ENCODE results near the gene SLX4IP. TPM values are rescaled to one million over a fixed set of nuclear protein-coding genes. Genes with fewer than 3 reads are reported as not detected.

Gene SLX4IP
- total RNA-seq, 1 donor from 2014 or later, result 6.8 TPM

DNA sequence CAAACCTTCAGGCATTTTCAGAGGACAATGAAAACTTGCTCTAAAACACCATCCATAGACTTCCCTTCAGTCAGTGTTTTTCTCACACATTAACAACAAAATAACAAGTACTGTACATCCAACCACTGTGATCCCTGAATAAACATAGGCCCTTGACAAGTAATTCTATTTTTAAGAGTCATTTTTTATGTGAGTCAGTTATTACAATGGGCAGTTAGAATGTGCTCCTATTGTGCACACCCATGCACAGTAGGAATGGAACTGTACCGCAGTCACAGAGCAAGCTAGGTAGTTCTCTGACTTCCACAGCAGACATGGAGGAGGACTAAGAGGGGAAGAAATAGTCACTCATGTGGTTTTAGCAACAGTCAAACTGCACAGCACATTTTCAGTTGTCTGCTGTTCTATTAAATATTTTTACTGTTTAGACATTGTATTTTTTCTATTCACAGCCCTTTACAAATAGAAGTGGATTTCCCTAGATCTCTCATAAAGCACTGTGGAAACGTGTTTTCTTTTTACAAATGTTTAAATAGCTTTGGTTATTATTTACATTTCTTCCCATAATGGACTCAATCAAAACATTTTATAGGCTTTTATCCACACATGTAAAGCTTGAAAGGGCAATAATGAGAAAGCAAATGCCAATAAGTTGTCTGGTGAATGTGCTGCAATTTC, 138.3 kb downstream of the SLX4IP start:
- peaks cover 8% of the 10 kb centered on the region for H3K4me1 Mint-ChIP-seq (ENCODE audit: unreplicated experiment)

DNA sequence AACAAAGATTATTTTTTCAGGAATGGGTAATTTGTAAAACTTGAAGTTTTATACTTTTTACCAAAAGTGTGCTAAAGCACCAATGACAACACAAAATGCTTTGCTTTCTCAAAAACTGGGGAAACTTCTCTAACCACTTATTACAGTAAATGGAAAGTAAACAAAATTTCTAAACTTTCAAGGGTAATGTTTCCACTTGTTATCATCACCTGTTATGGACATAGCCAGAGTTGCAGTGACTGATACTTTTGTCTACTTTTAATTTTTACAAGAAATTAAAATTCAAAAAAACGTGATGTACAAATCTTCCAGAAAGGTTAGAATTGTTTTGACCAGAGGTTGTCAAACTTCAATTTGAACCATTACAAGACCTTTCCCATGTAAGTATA, 138.8 kb downstream of the SLX4IP start:
- Mint-ChIP-seq H3K27me3 (ENCODE audit: unreplicated experiment) (no peaks in the 10 kb centered on the region), H3K27ac (ENCODE audit: unreplicated experiment) (no peak overlapping the region), H3K4me1 (ENCODE audit: unreplicated experiment) (peaks cover 8% of the 10 kb centered on the region), H3K36me3 (ENCODE audit: low read depth, unreplicated experiment) (no peaks in the 10 kb centered on the region), H3K9me3 (ENCODE audit: unreplicated experiment) (no peaks in the 10 kb centered on the region), H3K4me3 (ENCODE audit: unreplicated experiment) (no peak overlapping the region)
- DNase-seq (ENCODE audit: low spot score), result no peak
- TF ChIP-seq, protein P1, sequence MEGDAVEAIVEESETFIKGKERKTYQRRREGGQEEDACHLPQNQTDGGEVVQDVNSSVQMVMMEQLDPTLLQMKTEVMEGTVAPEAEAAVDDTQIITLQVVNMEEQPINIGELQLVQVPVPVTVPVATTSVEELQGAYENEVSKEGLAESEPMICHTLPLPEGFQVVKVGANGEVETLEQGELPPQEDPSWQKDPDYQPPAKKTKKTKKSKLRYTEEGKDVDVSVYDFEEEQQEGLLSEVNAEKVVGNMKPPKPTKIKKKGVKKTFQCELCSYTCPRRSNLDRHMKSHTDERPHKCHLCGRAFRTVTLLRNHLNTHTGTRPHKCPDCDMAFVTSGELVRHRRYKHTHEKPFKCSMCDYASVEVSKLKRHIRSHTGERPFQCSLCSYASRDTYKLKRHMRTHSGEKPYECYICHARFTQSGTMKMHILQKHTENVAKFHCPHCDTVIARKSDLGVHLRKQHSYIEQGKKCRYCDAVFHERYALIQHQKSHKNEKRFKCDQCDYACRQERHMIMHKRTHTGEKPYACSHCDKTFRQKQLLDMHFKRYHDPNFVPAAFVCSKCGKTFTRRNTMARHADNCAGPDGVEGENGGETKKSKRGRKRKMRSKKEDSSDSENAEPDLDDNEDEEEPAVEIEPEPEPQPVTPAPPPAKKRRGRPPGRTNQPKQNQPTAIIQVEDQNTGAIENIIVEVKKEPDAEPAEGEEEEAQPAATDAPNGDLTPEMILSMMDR (IDR thresholded peaks at IDR 0.05; ENCODE audit: unreplicated experiment), result no peak

More for the DNA sequence above, 138.3 kb downstream of the SLX4IP start:
- Mint-ChIP-seq H3K27me3 (ENCODE audit: unreplicated experiment) (no peaks in the 10 kb centered on the region), H3K36me3 (ENCODE audit: low read depth, unreplicated experiment) (no peaks in the 10 kb centered on the region), H3K27ac (ENCODE audit: unreplicated experiment) (no peak overlapping the region), H3K4me3 (ENCODE audit: unreplicated experiment) (no peak overlapping the region), H3K9me3 (ENCODE audit: unreplicated experiment) (no peaks in the 10 kb centered on the region)
- DNase-seq (ENCODE audit: low spot score), result no peak
- TF ChIP-seq, protein P1 (IDR thresholded peaks at IDR 0.05; ENCODE audit: unreplicated experiment), result no peak

GRCh38 chr20:10576411-10577090, 141.4 kb downstream of the SLX4IP start:
- Mint-ChIP-seq H3K4me3 (ENCODE audit: unreplicated experiment) (no peak overlapping the region), H3K9me3 (ENCODE audit: unreplicated experiment) (no peaks in the 10 kb centered on the region), H3K27ac (ENCODE audit: unreplicated experiment) (no peak overlapping the region), H3K27me3 (ENCODE audit: unreplicated experiment) (peaks cover 4% of the 10 kb centered on the region), H3K36me3 (ENCODE audit: low read depth, unreplicated experiment) (no peaks in the 10 kb centered on the region), H3K4me1 (ENCODE audit: unreplicated experiment) (peaks cover 5% of the 10 kb centered on the region)
- DNase-seq (ENCODE audit: low spot score), result no peak
- TF ChIP-seq, protein P1 (IDR thresholded peaks at IDR 0.05; ENCODE audit: unreplicated experiment), result no peak

DNA sequence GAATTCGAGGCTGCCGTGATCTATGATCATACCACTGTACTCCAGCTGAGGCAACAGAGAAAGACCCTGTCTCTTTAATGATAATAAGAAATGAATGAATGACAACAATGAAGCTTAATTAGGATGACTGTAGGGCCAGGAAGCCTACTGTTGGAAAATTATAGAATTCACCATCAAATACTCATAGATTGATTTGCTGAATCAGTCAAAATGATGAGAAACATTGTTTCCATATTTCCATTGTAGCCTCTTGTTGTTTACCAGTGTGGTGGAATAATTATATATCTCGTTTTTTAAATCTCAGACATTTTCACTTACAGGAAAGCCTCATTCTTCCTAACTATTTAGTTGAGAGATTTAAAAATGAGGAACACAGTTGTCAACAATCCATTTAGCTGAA, 142.5 kb downstream of the SLX4IP start:
- Mint-ChIP-seq H3K4me3 (ENCODE audit: unreplicated experiment) (no peak overlapping the region), H3K4me1 (ENCODE audit: unreplicated experiment) (peaks cover 6% of the 10 kb centered on the region), H3K27me3 (ENCODE audit: unreplicated experiment) (peaks cover 4% of the 10 kb centered on the region), H3K36me3 (ENCODE audit: low read depth, unreplicated experiment) (no peaks in the 10 kb centered on the region), H3K9me3 (ENCODE audit: unreplicated experiment) (no peaks in the 10 kb centered on the region), H3K27ac (ENCODE audit: unreplicated experiment) (no peak overlapping the region)
- DNase-seq (ENCODE audit: low spot score), result no peak
- TF ChIP-seq, protein P1 (IDR thresholded peaks at IDR 0.05; ENCODE audit: unreplicated experiment), result no peak

- H3K4me3 Mint-ChIP-seq (ENCODE audit: unreplicated experiment), result no peak overlapping the region
- no peaks in the 10 kb centered on the region for H3K9me3 Mint-ChIP-seq (ENCODE audit: unreplicated experiment)
- no peaks in the 10 kb centered on the region for H3K36me3 Mint-ChIP-seq (ENCODE audit: low read depth, unreplicated experiment)
- peaks cover 6% of the 10 kb centered on the region for H3K4me1 Mint-ChIP-seq (ENCODE audit: unreplicated experiment)
- no peak for DNase-seq (ENCODE audit: low spot score)
- no peak overlapping the region for H3K27ac Mint-ChIP-seq (ENCODE audit: unreplicated experiment)
- TF ChIP-seq, protein P1 (IDR thresholded peaks at IDR 0.05; ENCODE audit: unreplicated experiment), result no peak
- H3K27me3 Mint-ChIP-seq (ENCODE audit: unreplicated experiment), result peaks cover 4% of the 10 kb centered on the region
Measured at GRCh38 chr20:10578607-10579006, 143.5 kb downstream of the SLX4IP start.

Data from endothelial cell (in vitro differentiated cells).